Hepatocyte (in vitro differentiated cells): ENCODE data around the gene TMEM258. TPM values are rescaled to one million over a fixed set of nuclear protein-coding genes. Genes with fewer than 3 reads are reported as not detected.

Experiments
- DNase-seq: peaks from one replicate; pipeline ENCODE4 v3.0.0-alpha.2; 2016; ENCODE audit warnings: low spot score
- H2AFZ ChIP-seq: fragments of 200-600 bp; sonication (generic); 2 replicates; pipeline ENCODE4 v1.6.0; 2016; ENCODE audit warnings: antibody characterized with exemption, mild to moderate bottlenecking
- H3K27ac ChIP-seq: fragments of 200-600 bp; sonication (generic); 2 replicates; pipeline ENCODE4 v1.5.1; 2016; ENCODE audit warnings: mild to moderate bottlenecking
- H3K27me3 ChIP-seq: fragments of 200-600 bp; sonication (generic); 2 replicates; pipeline ENCODE4 v1.6.1; 2016
- H3K36me3 ChIP-seq: fragments of 200-600 bp; sonication (generic); replicated peaks from 2 replicates; pipeline ENCODE4 v1.5.1; 2016; ENCODE audit warnings: low read depth; ENCODE audit not compliant: insufficient read depth
- H3K4me1 ChIP-seq: fragments of 200-600 bp; sonication (generic); 2 replicates; pipeline ENCODE4 v1.5.1; 2016; ENCODE audit warnings: mild to moderate bottlenecking, moderate library complexity; ENCODE audit not compliant: insufficient read depth
- H3K4me2 ChIP-seq: fragments of 200-600 bp; sonication (generic); 2 replicates; pipeline ENCODE4 v1.6.0; 2016
- H3K4me3 ChIP-seq: fragments of 200-600 bp; sonication (generic); 2 replicates; pipeline ENCODE4 v1.5.1; 2016; ENCODE audit warnings: mild to moderate bottlenecking
- H3K79me2 ChIP-seq: fragments of 200-600 bp; sonication (generic); 2 replicates; pipeline ENCODE4 v1.6.0; 2017; ENCODE audit warnings: mild to moderate bottlenecking
- H3K9me2 ChIP-seq: fragments of 200-600 bp; sonication (generic); replicated peaks from 2 replicates; pipeline ENCODE4 v1.6.0; 2017; ENCODE audit warnings: mild to moderate bottlenecking; ENCODE audit not compliant: insufficient read depth
- H3K9me3 ChIP-seq: fragments of 200-600 bp; sonication (generic); 2 replicates; pipeline ENCODE4 v1.5.1; 2016; ENCODE audit warnings: low read depth, mild to moderate bottlenecking
- H4K20me1 ChIP-seq: fragments of 200-600 bp; sonication (generic); 2 replicates; pipeline ENCODE4 v1.6.0; 2016; ENCODE audit warnings: mild to moderate bottlenecking; ENCODE audit not compliant: insufficient read depth, poor library complexity, severe bottlenecking
- CTCF ChIP-seq: fragments of 200-600 bp; sonication (generic); IDR thresholded peaks from 2 replicates; pipeline ENCODE4 v1.5.1; 2016; ENCODE audit warnings: antibody characterized with exemption, mild to moderate bottlenecking; ENCODE audit not compliant: poor library complexity
- EZH2 ChIP-seq: fragments of 200-600 bp; sonication (generic); IDR thresholded peaks from 2 replicates; pipeline ENCODE4 v1.6.1; 2016; ENCODE audit warnings: antibody characterized with exemption, mild to moderate bottlenecking, borderline replicate concordance
- EZH2phosphoT487 ChIP-seq: fragments of 200-600 bp; sonication (generic); IDR thresholded peaks from one replicate; pipeline ENCODE4 v1.6.1; 2018; ENCODE audit warnings: antibody characterized with exemption, mild to moderate bottlenecking, low read depth, moderate library complexity; ENCODE audit not compliant: unreplicated experiment, severe bottlenecking
- WGBS: methylation state at CpG from one replicate; pipeline ENCODE4 v1.1.6; 2016; ENCODE audit warnings: low lambda C conversion rate; ENCODE audit errors: missing lambda C conversion rate; 5-methylcytosine and 5-hydroxymethylcytosine counted together
- polyA plus RNA-seq: library from polyadenylated mRNA; unstranded; fragments of >200 nt; fragmentation: Nextera tagmentation; extraction: Ambion mirVana; gene quantifications from 2 replicates; pipeline ENCODE4 v1.2.1, GENCODE V29; 2016
- total RNA-seq: library from RNA; depleted of rRNA; stranded (reverse); fragments of >200 nt; gene quantifications from 2 replicates; pipeline ENCODE4 v1.2.3, GENCODE V29; 2014

Gene TMEM258
- total and polyA plus RNA-seq, 2 experiments from 2014 or later, result 64.7 to 253 TPM

GRCh38 chr11:61837411-61838005 is 45.1 kb upstream of the TMEM258 start:
- no peaks in the 10 kb centered on the region for H3K9me2 ChIP-seq
- no peaks in the 10 kb centered on the region for H3K9me3 ChIP-seq
- 96% methylated on average over 15 of the region's 15 CpGs for WGBS
- H3K4me3 ChIP-seq, result no peak overlapping the region
- H3K79me2 ChIP-seq, result peaks cover 55% of the 10 kb centered on the region
- H2AFZ ChIP-seq, result no peak overlapping the region
- peaks cover 13% of the 10 kb centered on the region for H3K4me1 ChIP-seq
- H3K27ac ChIP-seq, result no peak overlapping the region
- no peak for DNase-seq
- no peaks in the 10 kb centered on the region for H3K36me3 ChIP-seq
- no peak for TF ChIP-seq EZH2phosphoT487
- no peak for TF ChIP-seq EZH2
- TF ChIP-seq CTCF, result no peak
- peaks cover 37% of the 10 kb centered on the region for H4K20me1 ChIP-seq
- H3K4me2 ChIP-seq, result no peak overlapping the region
- no peaks in the 10 kb centered on the region for H3K27me3 ChIP-seq

- H4K20me1 ChIP-seq, result peaks cover 43% of the 10 kb centered on the region
- no peaks in the 10 kb centered on the region for H3K27me3 ChIP-seq
- H3K4me2 ChIP-seq, result no peak overlapping the region
- H3K27ac ChIP-seq, result no peak overlapping the region
- H3K9me3 ChIP-seq, result no peaks in the 10 kb centered on the region
- peaks cover 65% of the 10 kb centered on the region for H3K79me2 ChIP-seq
- H3K4me1 ChIP-seq, result peaks cover 18% of the 10 kb centered on the region
- no peak for TF ChIP-seq EZH2phosphoT487
- no peak overlapping the region for H3K4me3 ChIP-seq
- no peak overlapping the region for H2AFZ ChIP-seq
- WGBS, result 94% methylated on average over 8 of the region's 8 CpGs
- H3K36me3 ChIP-seq, result no peaks in the 10 kb centered on the region
- DNase-seq, result no peak
- H3K9me2 ChIP-seq, result no peaks in the 10 kb centered on the region
Observed at GRCh38 chr11:61836193-61836592, 43.8 kb upstream of the TMEM258 start.

GRCh38 chr11:61834278-61835048 is 42.1 kb upstream of the TMEM258 start:
- peak; percentile 43 for DNase-seq
- TF ChIP-seq EZH2, result no peak
- TF ChIP-seq EZH2phosphoT487, result no peak
- TF ChIP-seq CTCF, result no peak
- 79% methylated on average over 12 of the region's 12 CpGs for WGBS
- H4K20me1 ChIP-seq, result peaks cover 58% of the 10 kb centered on the region
- H3K79me2 ChIP-seq, result peaks cover 79% of the 10 kb centered on the region
- H3K4me2 ChIP-seq, result no peak overlapping the region
- H2AFZ ChIP-seq, result no peak overlapping the region
- H3K27me3 ChIP-seq, result no peaks in the 10 kb centered on the region
- H3K4me1 ChIP-seq, result peaks cover 32% of the 10 kb centered on the region
- no peaks in the 10 kb centered on the region for H3K36me3 ChIP-seq
- H3K27ac ChIP-seq, result peak overlapping the region; percentile 85
- no peaks in the 10 kb centered on the region for H3K9me2 ChIP-seq
- H3K4me3 ChIP-seq, result no peak overlapping the region
- no peaks in the 10 kb centered on the region for H3K9me3 ChIP-seq

- Histone ChIP-seq H3K79me2 (peaks cover 85% of the 10 kb centered on the region), H3K9me3 (no peaks in the 10 kb centered on the region), H3K4me3 (no peak overlapping the region), H3K9me2 (no peaks in the 10 kb centered on the region), H3K27ac (peak overlapping the region; percentile 85), H3K27me3 (no peaks in the 10 kb centered on the region), H3K4me2 (no peak overlapping the region), H2AFZ (no peak overlapping the region), H3K36me3 (no peaks in the 10 kb centered on the region), H4K20me1 (peaks cover 63% of the 10 kb centered on the region), H3K4me1 (peaks cover 32% of the 10 kb centered on the region)
- TF ChIP-seq CTCF, result no peak
- TF ChIP-seq EZH2, result no peak
- no peak for TF ChIP-seq EZH2phosphoT487
- no peak for DNase-seq
- WGBS, result 95% methylated on average over 12 of the region's 12 CpGs
Observed at GRCh38 chr11:61833926-61834277, 41.5 kb upstream of the TMEM258 start.
